ENCODE measurements around the gene C1orf198.
A peak's percentile ranks its signal among the peaks of the same experiment; 100 is the strongest.

C1orf198 gene

DNA sequence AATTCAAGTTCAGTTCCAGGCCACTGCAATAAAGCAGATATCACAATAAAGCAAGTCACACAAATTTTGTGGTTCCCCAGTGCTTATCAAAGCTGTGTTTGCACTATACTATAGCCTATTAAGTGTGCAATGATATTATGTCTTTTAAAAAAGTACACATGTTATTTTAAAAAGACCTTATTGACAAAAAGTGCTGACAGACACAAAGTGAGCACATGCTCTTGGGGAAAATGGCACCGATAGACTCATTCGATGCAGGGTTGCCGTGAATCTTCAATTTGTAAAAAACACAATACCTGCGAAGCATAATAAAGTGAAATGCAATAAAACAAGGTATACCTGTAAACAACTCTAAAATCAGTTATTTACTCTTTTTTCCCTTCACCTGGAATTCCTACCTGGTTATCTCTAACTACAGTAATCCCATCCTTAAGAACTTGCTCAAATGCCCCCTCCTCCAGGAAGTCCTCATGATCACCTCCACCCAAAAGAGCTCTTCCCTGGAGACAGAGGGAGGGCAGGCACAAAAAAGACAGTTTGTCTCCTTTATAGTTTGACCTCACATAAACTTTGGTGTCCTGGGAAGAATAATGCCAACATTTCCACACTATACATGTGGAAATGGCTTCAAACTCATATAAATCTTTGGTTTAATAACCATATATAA, 9.7 kb upstream of the C1orf198 start:
- TF ChIP-seq, protein P1, sequence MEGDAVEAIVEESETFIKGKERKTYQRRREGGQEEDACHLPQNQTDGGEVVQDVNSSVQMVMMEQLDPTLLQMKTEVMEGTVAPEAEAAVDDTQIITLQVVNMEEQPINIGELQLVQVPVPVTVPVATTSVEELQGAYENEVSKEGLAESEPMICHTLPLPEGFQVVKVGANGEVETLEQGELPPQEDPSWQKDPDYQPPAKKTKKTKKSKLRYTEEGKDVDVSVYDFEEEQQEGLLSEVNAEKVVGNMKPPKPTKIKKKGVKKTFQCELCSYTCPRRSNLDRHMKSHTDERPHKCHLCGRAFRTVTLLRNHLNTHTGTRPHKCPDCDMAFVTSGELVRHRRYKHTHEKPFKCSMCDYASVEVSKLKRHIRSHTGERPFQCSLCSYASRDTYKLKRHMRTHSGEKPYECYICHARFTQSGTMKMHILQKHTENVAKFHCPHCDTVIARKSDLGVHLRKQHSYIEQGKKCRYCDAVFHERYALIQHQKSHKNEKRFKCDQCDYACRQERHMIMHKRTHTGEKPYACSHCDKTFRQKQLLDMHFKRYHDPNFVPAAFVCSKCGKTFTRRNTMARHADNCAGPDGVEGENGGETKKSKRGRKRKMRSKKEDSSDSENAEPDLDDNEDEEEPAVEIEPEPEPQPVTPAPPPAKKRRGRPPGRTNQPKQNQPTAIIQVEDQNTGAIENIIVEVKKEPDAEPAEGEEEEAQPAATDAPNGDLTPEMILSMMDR (IDR thresholded peaks at IDR 0.05; ENCODE audit: control insufficient read depth, extremely low read depth, insufficient read depth): no peak
- no peak overlapping the region for H3K4me3 ChIP-seq (ENCODE audit: low read depth, low read length)
- DNase-seq (ENCODE audit: low read depth): no peak

GRCh38 chr1:230877146-230877923, 9.0 kb upstream of the C1orf198 start:
- TF ChIP-seq, protein P1 (IDR thresholded peaks at IDR 0.05; ENCODE audit: control insufficient read depth, extremely low read depth, insufficient read depth): no peak
- no peak overlapping the region for H3K4me3 ChIP-seq (ENCODE audit: low read depth, low read length)
- peak; percentile 46 for DNase-seq (ENCODE audit: low read depth)

DNA sequence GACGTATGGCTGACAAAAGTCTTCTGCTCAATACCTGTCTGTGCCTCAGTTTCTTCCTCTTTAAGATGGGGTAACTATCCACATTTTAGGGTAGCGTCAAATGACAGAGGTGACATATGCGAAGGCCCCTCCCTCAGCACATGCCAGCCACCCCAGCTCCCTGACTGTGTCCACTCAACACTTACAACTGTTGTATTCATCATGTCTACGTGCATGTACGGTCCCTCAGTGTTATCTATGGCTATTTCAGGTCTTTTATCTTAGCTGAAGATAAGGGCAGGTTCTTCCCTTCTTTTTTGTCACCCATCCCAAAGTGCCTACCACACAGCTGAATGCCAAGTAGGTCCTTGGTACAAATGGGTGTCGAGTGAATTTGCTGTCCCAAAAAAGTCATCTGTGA, 8.3 kb upstream of the C1orf198 start:
- no peak overlapping the region for H3K4me3 ChIP-seq (ENCODE audit: low read depth, low read length)

DNA sequence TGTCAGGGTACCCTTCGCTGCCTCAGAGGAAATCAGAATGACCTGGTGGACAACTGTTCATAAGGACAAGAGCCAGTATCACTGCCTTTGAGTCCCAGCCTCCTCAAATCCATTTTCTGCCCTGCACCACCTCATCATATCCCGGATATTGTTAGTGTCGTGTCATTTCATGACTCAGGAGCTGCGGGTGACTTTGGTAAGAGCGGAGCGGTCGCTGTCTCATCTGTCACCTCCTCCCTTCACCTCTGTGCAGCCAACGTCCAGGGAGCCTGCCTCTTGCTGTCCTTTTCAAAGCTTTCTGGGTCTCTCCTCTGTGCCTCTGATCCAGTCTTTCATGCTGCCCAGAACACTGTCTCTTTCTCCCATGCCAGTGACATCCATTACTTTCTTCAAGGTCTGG, 7.0 kb upstream of the C1orf198 start:
- TF ChIP-seq, protein P1 (IDR thresholded peaks at IDR 0.05; ENCODE audit: control insufficient read depth, extremely low read depth, insufficient read depth): no peak
- no peak for DNase-seq (ENCODE audit: low read depth)
- no peak overlapping the region for H3K4me3 ChIP-seq (ENCODE audit: low read depth, low read length)

More for the DNA sequence above, 8.3 kb upstream of the C1orf198 start:
- TF ChIP-seq, protein P1 (IDR thresholded peaks at IDR 0.05; ENCODE audit: control insufficient read depth, extremely low read depth, insufficient read depth): no peak
- no peak for DNase-seq (ENCODE audit: low read depth)

GRCh38 chr1:230870916-230871315, 2.6 kb upstream of the C1orf198 start:
- DNase-seq (ENCODE audit: low read depth): no peak
- H3K4me3 ChIP-seq (ENCODE audit: low read depth, low read length): no peak overlapping the region
- TF ChIP-seq, protein P1 (IDR thresholded peaks at IDR 0.05; ENCODE audit: control insufficient read depth, extremely low read depth, insufficient read depth): no peak

DNA sequence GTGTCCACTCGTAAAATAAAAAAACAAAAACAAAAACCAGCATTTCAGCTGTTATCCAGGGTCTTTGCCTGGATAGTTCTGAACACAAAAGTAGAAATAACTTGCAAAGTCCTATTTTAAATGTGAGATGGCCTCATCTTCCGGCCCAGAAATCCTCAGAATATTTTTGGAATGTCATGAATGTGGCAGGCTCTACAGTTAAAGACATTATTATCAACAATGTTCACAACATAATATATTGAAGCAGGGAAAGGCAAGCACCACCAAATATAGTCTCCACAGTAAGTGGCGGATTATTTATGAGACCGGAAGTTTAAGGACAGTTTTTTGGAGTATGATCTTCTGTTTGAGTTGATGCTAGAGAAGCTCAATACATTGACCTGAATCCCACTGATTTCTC, 1.2 kb upstream of the C1orf198 start:
- no peak overlapping the region for H3K4me3 ChIP-seq (ENCODE audit: low read depth, low read length)
- DNase-seq (ENCODE audit: low read depth): no peak
- TF ChIP-seq, protein P1 (IDR thresholded peaks at IDR 0.05; ENCODE audit: control insufficient read depth, extremely low read depth, insufficient read depth): no peak
